ES-I3 (cell line): ENCODE data around the gene LBP.
"Not testable (repeated sequence)": the region's sequence is repeated elsewhere in the genome, so short reads cannot be mapped to it uniquely, and the experiment has no call there.

Experiments used
- H3K36me3 ChIP-seq: 2 replicates; pipeline ENCODE4 v1.6.1; 2013; ENCODE audit warnings: mild to moderate bottlenecking, low read length, control low read depth, moderate library complexity; ENCODE audit not compliant: insufficient read depth
- H3K4me1 ChIP-seq: 2 replicates; pipeline ENCODE4 v1.6.1; 2013; ENCODE audit warnings: mild to moderate bottlenecking, control low read depth, low read length; ENCODE audit not compliant: insufficient read depth
- H3K9ac ChIP-seq: 2 replicates; pipeline ENCODE4 v1.6.1; 2013; ENCODE audit warnings: low read depth, mild to moderate bottlenecking, low read length, moderate library complexity
- H3K9me3 ChIP-seq: 2 replicates; pipeline ENCODE4 v1.6.1; 2013; ENCODE audit warnings: mild to moderate bottlenecking, low read length, moderate library complexity; ENCODE audit not compliant: control insufficient read depth, insufficient read depth

LBP gene

DNA sequence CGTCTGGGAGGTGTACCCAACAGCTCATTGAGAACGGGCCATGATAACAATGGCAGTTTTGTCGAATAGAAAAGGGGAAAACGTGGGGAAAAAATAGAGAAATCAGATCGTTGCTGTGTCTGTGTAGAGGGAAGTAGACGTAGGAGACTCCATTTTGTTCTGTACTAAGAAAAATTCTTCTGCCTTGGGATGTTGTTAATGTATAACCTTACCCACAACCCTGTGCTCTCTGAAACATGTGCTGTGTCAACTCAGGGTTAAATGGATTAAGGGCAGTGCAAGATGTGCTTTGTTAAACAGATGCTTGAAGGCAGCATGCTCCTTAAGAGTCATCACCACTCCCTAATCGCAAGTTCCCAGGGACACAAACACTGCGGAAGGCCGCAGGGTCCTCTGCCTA, 61.5 kb downstream of the LBP start:
- not testable (repeated sequence) for H3K4me1 ChIP-seq, H3K9me3 ChIP-seq, H3K9ac ChIP-seq, H3K36me3 ChIP-seq

DNA sequence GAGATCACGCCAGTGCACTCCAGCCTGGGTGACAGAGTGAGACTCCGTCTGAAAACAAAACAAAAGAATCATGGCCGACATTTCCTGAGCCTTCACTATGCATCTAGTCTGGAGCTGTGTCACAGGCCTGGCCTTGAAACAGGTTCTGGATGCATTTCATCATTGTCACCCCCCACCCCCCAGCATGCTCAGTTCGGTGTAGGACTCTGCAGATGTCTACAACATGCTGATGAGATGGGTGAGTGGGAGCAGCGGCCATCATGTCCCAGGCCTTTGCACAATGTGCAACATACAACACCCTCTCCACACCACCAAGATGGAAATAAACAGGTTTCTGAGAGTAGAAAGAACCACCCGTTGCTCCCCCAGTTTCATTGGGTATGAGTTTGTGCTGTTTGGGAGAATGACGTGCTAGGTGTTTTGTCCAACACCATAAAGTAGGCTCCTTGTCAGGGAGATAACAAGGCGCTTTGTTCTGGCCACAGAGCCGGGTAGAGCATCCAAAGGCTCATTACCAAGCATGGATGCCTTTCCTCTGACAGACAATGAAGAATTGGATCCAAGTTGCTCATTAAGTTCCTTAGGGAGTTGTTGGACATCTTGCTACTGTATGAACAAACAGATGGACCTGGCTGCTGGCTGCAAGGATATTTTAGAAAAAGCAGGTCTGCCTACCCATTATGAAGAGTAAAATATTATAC, 66.7 kb downstream of the LBP start:
- Histone ChIP-seq H3K36me3 (peaks cover 9% of the 10 kb centered on the region; the same call in 1 of the 2 replicates), H3K9me3 (no peaks in the 10 kb centered on the region), H3K4me1 (peaks cover 8% of the 10 kb centered on the region), H3K9ac (no peak overlapping the region)

DNA sequence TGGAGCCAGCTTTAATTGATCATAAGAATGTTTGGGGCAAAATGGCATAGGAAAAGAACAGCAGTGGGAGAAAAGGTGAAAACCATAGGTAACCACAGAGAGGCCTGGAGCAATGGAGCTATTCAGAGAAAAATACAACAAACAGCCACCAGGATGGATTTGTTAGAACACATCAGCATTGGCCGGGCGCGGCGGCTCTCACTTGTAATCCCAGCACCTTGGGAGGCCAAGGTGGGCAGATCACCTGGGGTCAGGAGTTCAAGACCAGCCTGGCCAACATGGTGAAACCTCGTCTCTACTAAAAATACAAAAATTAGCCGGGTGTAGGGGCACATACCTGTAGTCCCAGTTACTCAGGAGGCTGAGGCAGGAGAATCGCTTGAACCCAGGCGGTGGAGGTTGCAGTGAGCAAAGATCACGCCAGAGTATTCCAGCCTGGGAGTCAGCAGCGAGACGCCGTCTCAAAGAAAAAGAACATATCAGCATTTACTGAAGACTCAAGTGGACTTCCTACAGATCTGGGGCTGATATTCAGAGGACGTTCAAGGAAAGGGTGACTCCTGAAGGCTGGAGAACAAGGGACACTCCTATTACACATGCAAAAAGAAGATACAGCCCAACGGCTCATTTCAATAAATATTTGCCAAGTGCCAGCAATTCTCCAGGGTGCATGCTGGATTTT, 68.6 kb downstream of the LBP start:
- peaks cover 8% of the 10 kb centered on the region for H3K4me1 ChIP-seq
- no peak overlapping the region for H3K9ac ChIP-seq
- peaks cover 17% of the 10 kb centered on the region; the same call in 1 of the 2 replicates for H3K36me3 ChIP-seq
- H3K9me3 ChIP-seq, result no peaks in the 10 kb centered on the region

DNA sequence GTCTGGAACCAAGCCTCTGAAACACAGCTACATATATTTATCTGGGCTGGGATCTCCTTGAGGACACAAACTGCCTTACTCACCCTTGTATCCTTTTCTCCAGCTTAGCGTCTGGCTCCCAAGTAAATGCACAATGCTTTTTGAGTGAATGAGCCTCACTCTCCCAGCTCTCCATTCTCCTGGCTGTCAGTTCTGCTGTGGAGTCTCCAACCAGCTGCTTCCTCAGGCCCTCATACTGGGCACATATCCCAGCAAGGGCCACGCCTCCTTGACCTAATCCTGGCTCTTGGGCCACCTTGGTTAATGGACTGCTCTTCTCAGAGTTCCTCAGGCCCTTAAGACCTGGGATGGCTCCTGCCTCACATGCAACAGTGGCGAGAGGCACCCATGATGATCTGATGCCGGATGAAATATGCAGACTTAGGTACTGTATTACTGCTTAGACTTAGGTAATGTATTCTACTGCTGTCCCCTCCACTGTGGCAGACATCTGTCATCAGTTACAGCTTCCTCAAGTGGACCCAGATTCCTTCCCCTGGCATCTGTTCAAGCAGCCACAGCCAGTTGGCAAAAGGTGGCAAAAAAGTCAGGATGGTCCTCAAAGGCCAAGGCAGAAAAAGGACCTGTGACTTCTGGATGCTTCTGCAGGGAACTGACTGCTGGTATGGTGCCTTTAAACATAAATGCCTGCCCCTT, 72.4 kb downstream of the LBP start:
- no peaks in the 10 kb centered on the region for H3K9me3 ChIP-seq
- peaks cover 8% of the 10 kb centered on the region for H3K4me1 ChIP-seq
- no peak overlapping the region for H3K9ac ChIP-seq
- H3K36me3 ChIP-seq, result peaks cover 41% of the 10 kb centered on the region

DNA sequence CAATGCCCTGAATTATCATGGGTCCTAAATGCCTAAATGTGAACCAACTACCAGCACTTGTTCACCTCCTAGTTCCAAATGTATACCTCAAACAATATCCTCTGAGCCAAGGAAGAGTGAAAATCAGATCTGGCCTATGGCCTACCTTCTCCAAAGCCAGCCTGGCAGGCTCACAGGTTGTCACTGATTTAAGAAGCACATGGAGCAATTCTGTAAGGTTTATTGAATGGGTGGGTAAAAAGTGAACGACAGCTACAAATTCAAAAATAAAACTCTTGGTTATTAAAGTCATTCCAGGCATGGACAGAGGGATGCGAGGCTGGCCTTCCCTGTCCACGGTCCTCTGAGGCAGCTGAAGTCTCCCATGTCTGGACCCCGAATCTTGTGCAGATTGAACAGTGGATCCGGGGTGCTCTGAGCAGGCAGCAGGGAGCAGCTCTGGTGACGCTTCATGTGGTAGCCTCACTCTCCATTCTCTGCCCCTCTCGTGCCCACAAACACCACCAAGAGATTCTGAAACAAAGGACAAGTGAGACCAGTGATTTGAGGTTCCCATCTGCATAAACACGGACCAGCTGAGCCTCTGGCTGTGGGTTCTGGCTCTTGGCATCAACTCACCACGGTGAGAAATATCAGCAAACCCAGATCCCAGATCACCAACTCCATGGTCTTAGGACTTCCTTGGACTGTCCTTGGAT, 74.3 kb downstream of the LBP start:
- Histone ChIP-seq H3K9ac (no peak overlapping the region), H3K9me3 (no peaks in the 10 kb centered on the region), H3K4me1 (peaks cover 8% of the 10 kb centered on the region), H3K36me3 (peaks cover 58% of the 10 kb centered on the region)

DNA sequence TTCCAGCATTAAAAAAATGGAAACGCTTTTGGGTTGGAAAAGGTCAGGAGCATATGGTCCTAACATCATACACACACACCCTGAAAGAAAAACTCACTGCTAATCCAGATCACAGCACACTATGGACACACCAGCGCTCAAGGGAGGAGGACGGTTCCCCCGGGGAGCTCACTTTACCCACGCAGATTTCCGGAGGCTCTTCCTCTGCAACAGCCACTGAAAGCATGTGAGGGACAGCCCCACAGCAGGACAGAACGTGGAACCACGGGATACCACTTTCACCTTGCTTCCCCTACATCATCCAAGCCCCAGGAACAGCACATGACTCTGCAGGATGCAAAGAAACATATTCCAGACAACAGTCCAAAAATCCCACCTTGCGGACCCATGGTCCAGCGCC, 75.6 kb downstream of the LBP start:
- Histone ChIP-seq H3K4me1 (peaks cover 6% of the 10 kb centered on the region), H3K36me3 (peaks cover 72% of the 10 kb centered on the region), H3K9me3 (no peaks in the 10 kb centered on the region), H3K9ac (no peak overlapping the region)

DNA sequence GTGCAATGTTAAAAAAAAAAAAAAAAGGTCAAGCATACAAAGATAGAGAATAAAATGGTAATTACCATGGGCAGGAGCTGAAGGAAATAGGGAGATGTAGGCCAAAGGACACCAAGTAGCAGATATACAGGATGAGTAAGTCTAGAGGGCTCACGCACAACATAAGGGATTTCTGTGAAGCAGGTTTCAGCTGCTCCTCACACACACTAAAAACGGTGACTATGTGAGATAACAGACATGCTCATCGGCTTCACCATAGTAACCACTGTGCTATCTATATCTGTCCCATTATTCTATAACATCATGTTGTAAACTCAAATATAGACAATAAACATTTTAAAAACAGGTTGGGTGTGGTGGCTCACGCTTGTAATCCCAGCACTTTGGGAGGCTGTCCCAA, 77.3 kb downstream of the LBP start:
- Histone ChIP-seq H3K4me1 (no peaks in the 10 kb centered on the region; the same call in 1 of the 2 replicates), H3K36me3 (peaks cover 80% of the 10 kb centered on the region), H3K9ac (no peak overlapping the region), H3K9me3 (no peaks in the 10 kb centered on the region)

DNA sequence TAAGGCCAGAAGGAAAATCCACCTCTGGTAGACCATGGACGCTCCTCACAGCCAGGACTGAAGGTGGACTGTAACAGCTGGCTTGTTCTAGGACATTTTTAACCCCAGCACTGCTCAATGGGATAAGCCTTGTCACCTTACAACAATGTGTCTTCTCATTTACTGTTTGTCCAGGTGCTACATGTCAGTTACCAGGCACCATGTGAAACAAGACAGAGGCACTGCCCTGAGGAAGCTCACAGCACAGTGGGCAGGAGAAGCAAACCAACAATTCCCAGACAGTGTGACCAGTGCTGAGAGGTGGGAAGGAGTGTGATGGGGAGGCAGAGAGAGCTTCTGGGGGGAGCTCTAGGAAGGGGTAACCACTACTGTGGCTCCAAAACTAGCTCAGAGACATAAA, 78.1 kb downstream of the LBP start:
- H3K9ac ChIP-seq, result no peak overlapping the region
- peaks cover 84% of the 10 kb centered on the region for H3K36me3 ChIP-seq
- no peaks in the 10 kb centered on the region for H3K9me3 ChIP-seq
- no peaks in the 10 kb centered on the region; the same call in 1 of the 2 replicates for H3K4me1 ChIP-seq

DNA sequence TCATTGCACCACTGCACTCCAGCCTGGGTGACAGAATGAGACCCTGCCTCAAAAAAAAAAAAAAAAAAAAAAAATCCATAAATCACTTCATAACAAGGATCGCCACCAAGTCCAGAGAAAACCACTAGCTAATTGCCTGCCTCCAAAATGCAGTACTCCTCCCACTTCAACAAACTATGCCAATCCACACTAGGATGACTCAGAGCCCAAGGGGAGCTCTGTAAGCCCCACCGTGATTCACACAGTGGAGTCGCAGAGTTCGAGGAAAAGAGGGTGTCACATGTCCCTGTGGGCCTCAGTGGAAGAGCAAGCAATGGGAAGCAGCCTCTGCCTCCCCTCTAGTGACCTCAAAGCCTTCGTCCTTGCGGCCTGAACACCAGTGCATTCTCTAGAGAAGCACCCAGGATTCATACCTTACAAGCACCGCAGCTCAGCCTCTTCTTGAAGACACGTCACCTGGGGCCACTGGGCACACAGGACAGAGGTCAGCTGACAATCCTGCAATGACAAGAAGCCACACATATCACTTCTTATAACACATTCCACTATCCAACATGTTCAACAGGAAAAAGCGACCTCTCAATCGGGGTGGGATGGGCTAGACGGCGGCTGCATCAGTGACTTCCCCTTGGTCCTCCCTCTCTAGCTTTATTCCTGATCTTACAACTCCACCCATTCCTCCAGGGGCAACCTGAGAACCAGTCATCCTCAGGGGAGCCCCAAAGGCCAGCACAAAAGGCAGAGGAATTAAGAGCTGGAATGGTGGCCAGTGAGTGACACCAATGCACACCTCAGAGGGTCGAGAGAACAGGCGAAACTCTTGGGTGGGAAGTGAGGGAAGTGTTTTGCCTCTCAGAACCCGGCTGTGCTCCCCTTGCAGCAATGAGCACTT, 80.0 kb downstream of the LBP start:
- no peak overlapping the region for H3K9ac ChIP-seq
- peaks cover 79% of the 10 kb centered on the region for H3K36me3 ChIP-seq
- no peaks in the 10 kb centered on the region for H3K9me3 ChIP-seq
- no peaks in the 10 kb centered on the region; the same call in 1 of the 2 replicates for H3K4me1 ChIP-seq
